ENCODE results near the gene CDC42BPB.

Gene CDC42BPB

GRCh38 chr14:103057372-103058163 lies at the start of gene CDC42BPB:
Gene CDC42BPB, minus strand, starts transcription at chr14:103057549. Its CDS starts 376 bp downstream, at chr14:103057173.
- Histone ChIP-seq H3K9ac (ENCODE audit: insufficient read length, low read depth) (peak within 1 kb of the TSS; percentile 94), H3K9me3 (ENCODE audit: insufficient read depth, low read length) (no peaks in the 10 kb centered on the region), H3K4me1 (ENCODE audit: insufficient read depth, insufficient read length) (peaks cover 3% of the 10 kb centered on the region), H3K36me3 (ENCODE audit: insufficient read depth, insufficient read length, low read length) (peaks cover 6% of the 10 kb centered on the region), H3K27me3 (ENCODE audit: insufficient read depth, insufficient read length) (no peaks in the 10 kb centered on the region), H3K4me3 (ENCODE audit: insufficient read length, low read depth) (peak within 1 kb of the TSS; percentile 96)
- peak; percentile 67 for DNase-seq (ENCODE audit: low read depth, low spot score)
- TF ChIP-seq YY1 (IDR thresholded peaks at IDR 0.05; ENCODE audit: insufficient read depth, insufficient read length) (no peak), SUZ12 (IDR thresholded peaks at IDR 0.05; ENCODE audit: extremely low read depth, insufficient read depth, insufficient read length) (no peak), ZNF274 (IDR thresholded peaks at IDR 0.05; ENCODE audit: low read depth, low read length) (no peak)

DNA sequence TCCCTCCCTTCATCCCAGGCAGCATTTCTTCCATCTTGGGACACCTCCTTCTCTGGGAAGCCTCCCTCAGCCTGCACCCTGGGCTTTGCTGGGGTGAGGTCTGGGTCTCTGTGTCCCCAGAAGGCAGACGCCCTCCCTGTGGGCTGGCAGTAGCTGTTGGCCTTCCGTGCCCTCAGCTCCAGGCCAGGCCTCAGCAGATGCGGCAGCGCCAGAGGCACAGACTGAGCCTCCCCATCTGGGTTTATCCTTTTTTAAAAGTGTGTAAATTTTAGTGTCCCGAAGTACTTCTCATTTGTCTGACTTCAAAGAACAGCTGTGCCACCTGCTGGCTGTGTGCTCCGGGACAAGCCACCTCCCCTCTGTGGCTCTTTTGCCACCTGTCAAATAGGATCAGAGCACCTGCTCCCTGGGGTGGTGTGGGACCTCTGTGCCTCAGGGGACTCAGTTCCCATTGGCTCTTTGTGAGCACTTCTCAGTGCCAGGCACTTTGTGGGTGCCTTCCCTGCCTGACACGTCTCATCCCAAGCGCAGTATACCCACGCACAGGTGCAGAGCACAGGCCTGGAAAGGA lies 48.3 kb upstream of the CDC42BPB start:
- no peak for DNase-seq (ENCODE audit: low read depth, low spot score)
- Histone ChIP-seq H3K36me3 (ENCODE audit: insufficient read depth, insufficient read length, low read length) (no peaks in the 10 kb centered on the region), H3K4me3 (ENCODE audit: insufficient read length, low read depth) (no peak overlapping the region), H3K27me3 (ENCODE audit: insufficient read depth, insufficient read length) (no peaks in the 10 kb centered on the region), H3K9me3 (ENCODE audit: insufficient read depth, low read length) (no peaks in the 10 kb centered on the region), H3K4me1 (ENCODE audit: insufficient read depth, insufficient read length) (peaks cover 27% of the 10 kb centered on the region), H3K9ac (ENCODE audit: insufficient read length, low read depth) (peak overlapping the region; percentile 27)
- TF ChIP-seq ZNF274 (IDR thresholded peaks at IDR 0.05; ENCODE audit: low read depth, low read length) (no peak), YY1 (IDR thresholded peaks at IDR 0.05; ENCODE audit: insufficient read depth, insufficient read length) (no peak), SUZ12 (IDR thresholded peaks at IDR 0.05; ENCODE audit: extremely low read depth, insufficient read depth, insufficient read length) (no peak)

DNA sequence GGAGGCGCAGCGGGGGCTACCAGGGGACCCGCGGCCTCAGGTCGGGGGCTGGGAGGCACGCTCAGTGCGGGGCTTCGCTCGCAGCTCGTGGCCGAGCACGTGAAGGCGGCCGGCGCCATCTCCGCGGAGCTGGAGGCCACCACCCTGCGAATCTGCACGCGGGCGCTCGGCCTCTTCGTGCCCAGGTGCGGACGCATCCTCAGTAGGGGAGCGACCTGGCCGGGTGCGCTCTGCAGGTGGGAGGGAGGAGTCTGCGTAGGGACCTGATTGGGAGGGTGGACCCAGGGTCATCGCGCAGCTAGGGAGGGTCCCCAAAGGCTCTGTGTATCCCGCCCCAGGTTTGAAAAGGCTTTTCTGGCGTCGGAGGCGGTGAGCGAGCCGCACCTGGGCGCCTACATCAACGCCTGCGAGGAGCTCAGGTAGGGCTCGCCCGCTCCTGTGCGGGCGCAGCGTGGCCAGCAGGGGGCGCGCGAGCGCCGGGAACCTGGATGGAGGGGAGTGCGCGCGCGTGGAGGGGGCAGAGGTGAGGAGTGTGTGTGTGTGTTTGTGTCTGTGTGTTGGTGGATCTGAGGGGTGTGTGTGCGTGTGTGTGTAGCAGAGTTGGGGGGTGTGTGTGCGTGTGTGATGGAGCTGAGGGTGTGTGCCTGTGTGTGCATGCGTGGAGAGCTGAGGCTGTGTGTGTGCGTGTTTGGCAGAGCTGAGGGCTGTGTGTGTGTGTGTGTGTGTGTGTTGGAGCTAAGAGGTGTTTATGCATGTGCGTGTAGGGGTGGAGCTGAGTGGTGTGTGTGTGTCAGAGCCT lies 47.5 kb upstream of the CDC42BPB start:
- DNase-seq (ENCODE audit: low read depth, low spot score): no peak
- Histone ChIP-seq H3K36me3 (ENCODE audit: insufficient read depth, insufficient read length, low read length) (no peaks in the 10 kb centered on the region), H3K27me3 (ENCODE audit: insufficient read depth, insufficient read length) (no peaks in the 10 kb centered on the region), H3K9me3 (ENCODE audit: insufficient read depth, low read length) (no peaks in the 10 kb centered on the region), H3K4me1 (ENCODE audit: insufficient read depth, insufficient read length) (peaks cover 30% of the 10 kb centered on the region), H3K4me3 (ENCODE audit: insufficient read length, low read depth) (no peak overlapping the region), H3K9ac (ENCODE audit: insufficient read length, low read depth) (peak overlapping the region; percentile 27)
- TF ChIP-seq ZNF274 (IDR thresholded peaks at IDR 0.05; ENCODE audit: low read depth, low read length) (no peak), SUZ12 (IDR thresholded peaks at IDR 0.05; ENCODE audit: extremely low read depth, insufficient read depth, insufficient read length) (no peak), YY1 (IDR thresholded peaks at IDR 0.05; ENCODE audit: insufficient read depth, insufficient read length) (no peak)

DNA sequence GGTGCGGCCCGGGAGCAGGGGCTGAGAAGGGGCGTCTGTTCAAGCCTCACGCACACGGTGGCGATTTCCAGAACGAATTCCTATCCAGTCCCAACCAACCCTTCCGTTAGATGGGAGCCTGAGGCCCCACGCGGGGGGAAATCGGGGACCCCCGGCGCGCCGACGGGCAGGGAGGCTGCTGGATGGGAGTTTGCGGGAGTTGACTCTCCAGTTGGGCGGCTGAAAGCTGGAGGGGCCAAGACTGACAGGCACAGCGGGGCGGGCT lies 47.0 kb upstream of the CDC42BPB start:
- TF ChIP-seq SUZ12 (IDR thresholded peaks at IDR 0.05; ENCODE audit: extremely low read depth, insufficient read depth, insufficient read length): no peak
- no peak for TF ChIP-seq ZNF274 (IDR thresholded peaks at IDR 0.05; ENCODE audit: low read depth, low read length)
- TF ChIP-seq YY1 (IDR thresholded peaks at IDR 0.05; ENCODE audit: insufficient read depth, insufficient read length): no peak
- no peaks in the 10 kb centered on the region for H3K27me3 ChIP-seq (ENCODE audit: insufficient read depth, insufficient read length)
- no peaks in the 10 kb centered on the region for H3K36me3 ChIP-seq (ENCODE audit: insufficient read depth, insufficient read length, low read length)
- H3K4me3 ChIP-seq (ENCODE audit: insufficient read length, low read depth): no peak overlapping the region
- no peaks in the 10 kb centered on the region for H3K9me3 ChIP-seq (ENCODE audit: insufficient read depth, low read length)
- DNase-seq (ENCODE audit: low read depth, low spot score): no peak
- no peak overlapping the region for H3K9ac ChIP-seq (ENCODE audit: insufficient read length, low read depth)
- peaks cover 32% of the 10 kb centered on the region for H3K4me1 ChIP-seq (ENCODE audit: insufficient read depth, insufficient read length)

- DNase-seq (ENCODE audit: low read depth, low spot score): no peak
- no peaks in the 10 kb centered on the region for H3K27me3 ChIP-seq (ENCODE audit: insufficient read depth, insufficient read length)
- H3K4me1 ChIP-seq (ENCODE audit: insufficient read depth, insufficient read length): peaks cover 32% of the 10 kb centered on the region
- no peak overlapping the region for H3K4me3 ChIP-seq (ENCODE audit: insufficient read length, low read depth)
- H3K9ac ChIP-seq (ENCODE audit: insufficient read length, low read depth): no peak overlapping the region
- no peaks in the 10 kb centered on the region for H3K36me3 ChIP-seq (ENCODE audit: insufficient read depth, insufficient read length, low read length)
- TF ChIP-seq ZNF274 (IDR thresholded peaks at IDR 0.05; ENCODE audit: low read depth, low read length): no peak
- TF ChIP-seq YY1 (IDR thresholded peaks at IDR 0.05; ENCODE audit: insufficient read depth, insufficient read length): no peak
- no peak for TF ChIP-seq SUZ12 (IDR thresholded peaks at IDR 0.05; ENCODE audit: extremely low read depth, insufficient read depth, insufficient read length)
- H3K9me3 ChIP-seq (ENCODE audit: insufficient read depth, low read length): no peaks in the 10 kb centered on the region
These were observed 46.4 kb upstream of the CDC42BPB start for GRCh38 chr14:103103461-103104388.

- TF ChIP-seq ZNF274 (IDR thresholded peaks at IDR 0.05; ENCODE audit: low read depth, low read length) (no peak), YY1 (IDR thresholded peaks at IDR 0.05; ENCODE audit: insufficient read depth, insufficient read length) (no peak), SUZ12 (IDR thresholded peaks at IDR 0.05; ENCODE audit: extremely low read depth, insufficient read depth, insufficient read length) (no peak)
- no peak for DNase-seq (ENCODE audit: low read depth, low spot score)
- peaks cover 28% of the 10 kb centered on the region for H3K4me1 ChIP-seq (ENCODE audit: insufficient read depth, insufficient read length)
- H3K4me3 ChIP-seq (ENCODE audit: insufficient read length, low read depth): no peak overlapping the region
- H3K36me3 ChIP-seq (ENCODE audit: insufficient read depth, insufficient read length, low read length): no peaks in the 10 kb centered on the region
- H3K9me3 ChIP-seq (ENCODE audit: insufficient read depth, low read length): no peaks in the 10 kb centered on the region
- no peak overlapping the region for H3K9ac ChIP-seq (ENCODE audit: insufficient read length, low read depth)
- H3K27me3 ChIP-seq (ENCODE audit: insufficient read depth, insufficient read length): no peaks in the 10 kb centered on the region
These were observed 45.4 kb upstream of the CDC42BPB start for GRCh38 chr14:103102689-103103260.

Measured in NT2/D1 (cell line).